Measurements from ENCODE around the gene STK36.

The STK36 gene

DNA sequence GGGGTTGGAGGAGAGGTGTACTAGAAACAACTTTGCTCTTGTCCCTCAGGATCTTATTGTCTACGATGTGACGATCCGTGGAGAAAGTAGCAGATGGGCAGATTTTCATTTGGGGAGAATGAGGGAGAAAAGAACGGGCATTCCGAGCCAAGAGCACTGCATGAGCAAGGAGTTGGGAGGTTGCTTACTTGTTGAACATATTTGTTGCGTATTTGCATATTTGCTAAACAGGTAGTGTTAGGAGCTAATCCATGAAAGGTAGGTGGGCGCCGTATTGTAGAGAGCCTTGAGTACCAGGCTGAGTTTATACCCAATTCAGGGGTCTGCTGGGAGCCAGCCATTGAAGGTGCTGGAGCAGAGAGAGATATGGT, 11.9 kb upstream of the STK36 start:
- POLR2A ChIA-PET = interaction anchor here (0.6 to 1.4 kb wide), 3 partner anchors 8 to 251 kb away, joined by 3 to 7 read pairs (median 4); partner anchors contain the start of genes RNF25 and STK36
- TF ChIP-seq, protein P1, sequence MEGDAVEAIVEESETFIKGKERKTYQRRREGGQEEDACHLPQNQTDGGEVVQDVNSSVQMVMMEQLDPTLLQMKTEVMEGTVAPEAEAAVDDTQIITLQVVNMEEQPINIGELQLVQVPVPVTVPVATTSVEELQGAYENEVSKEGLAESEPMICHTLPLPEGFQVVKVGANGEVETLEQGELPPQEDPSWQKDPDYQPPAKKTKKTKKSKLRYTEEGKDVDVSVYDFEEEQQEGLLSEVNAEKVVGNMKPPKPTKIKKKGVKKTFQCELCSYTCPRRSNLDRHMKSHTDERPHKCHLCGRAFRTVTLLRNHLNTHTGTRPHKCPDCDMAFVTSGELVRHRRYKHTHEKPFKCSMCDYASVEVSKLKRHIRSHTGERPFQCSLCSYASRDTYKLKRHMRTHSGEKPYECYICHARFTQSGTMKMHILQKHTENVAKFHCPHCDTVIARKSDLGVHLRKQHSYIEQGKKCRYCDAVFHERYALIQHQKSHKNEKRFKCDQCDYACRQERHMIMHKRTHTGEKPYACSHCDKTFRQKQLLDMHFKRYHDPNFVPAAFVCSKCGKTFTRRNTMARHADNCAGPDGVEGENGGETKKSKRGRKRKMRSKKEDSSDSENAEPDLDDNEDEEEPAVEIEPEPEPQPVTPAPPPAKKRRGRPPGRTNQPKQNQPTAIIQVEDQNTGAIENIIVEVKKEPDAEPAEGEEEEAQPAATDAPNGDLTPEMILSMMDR (IDR thresholded peaks at IDR 0.05; ENCODE audit: control extremely low read depth, extremely low read depth, low read depth, missing control alignments) = no peak
- DNase-seq (ENCODE audit: extremely low spot score) = no peak
- CTCF ChIA-PET = interaction anchor here (0.6 to 5.8 kb wide), 15 partner anchors 11 to 635 kb away, joined by 3 to 70 read pairs (median 5); partner anchors contain the start of genes RNF25, STK36 and TTLL4

DNA sequence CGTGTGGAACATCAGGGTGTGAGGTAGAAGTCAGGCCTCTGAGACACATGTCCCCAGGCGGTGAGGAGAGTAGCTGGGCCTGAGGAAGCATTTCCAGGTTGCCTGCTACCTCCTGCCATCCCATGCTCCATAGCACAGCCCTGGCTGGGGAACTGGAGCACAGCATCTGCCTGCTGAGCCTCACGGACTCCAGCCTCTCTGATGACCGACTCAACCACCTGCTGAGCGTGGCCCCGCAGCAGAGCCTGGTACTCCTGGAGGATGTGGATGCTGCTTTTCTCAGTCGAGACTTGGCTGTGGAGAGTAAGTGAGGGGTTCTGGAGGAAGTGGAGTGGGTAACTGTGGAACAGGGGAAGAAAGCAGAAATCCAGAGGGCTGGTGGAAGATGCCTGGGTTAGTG, 9.5 kb upstream of the STK36 start:
- POLR2A ChIA-PET = no interaction called here
- TF ChIP-seq, protein P1 (IDR thresholded peaks at IDR 0.05; ENCODE audit: control extremely low read depth, extremely low read depth, low read depth, missing control alignments) = no peak
- DNase-seq (ENCODE audit: extremely low spot score) = no peak
- CTCF ChIA-PET = interaction anchor here (5.6 to 5.8 kb wide), 2 partner anchors 8 to 14 kb away, joined by 69 to 70 read pairs; partner anchors contain the start of genes RNF25 and STK36

DNA sequence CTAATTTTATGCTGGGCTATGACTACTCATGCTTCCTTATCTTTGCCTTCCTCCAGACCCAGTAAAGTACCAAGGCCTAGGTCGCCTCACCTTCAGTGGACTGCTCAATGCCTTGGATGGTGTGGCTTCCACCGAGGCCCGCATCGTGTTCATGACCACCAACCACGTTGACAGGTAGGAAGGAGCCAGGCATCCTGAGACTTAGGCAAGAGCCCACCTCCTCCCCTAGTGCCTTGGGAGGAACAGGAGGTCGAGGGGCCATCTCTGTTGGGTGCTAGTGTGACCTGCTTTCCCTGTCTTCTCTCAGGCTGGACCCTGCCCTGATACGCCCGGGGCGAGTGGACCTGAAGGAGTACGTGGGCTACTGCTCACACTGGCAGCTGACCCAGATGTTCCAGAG, 9.1 kb upstream of the STK36 start:
- POLR2A ChIA-PET = no interaction called here
- CTCF ChIA-PET = interaction anchor here (1.0 to 2.2 kb wide), 2 partner anchors 17 to 185 kb away, joined by 5 to 9 read pairs; no protein-coding TSS in a partner anchor
- TF ChIP-seq, protein P1 (IDR thresholded peaks at IDR 0.05; ENCODE audit: control extremely low read depth, extremely low read depth, low read depth, missing control alignments) = no peak
- DNase-seq (ENCODE audit: extremely low spot score) = no peak

DNA sequence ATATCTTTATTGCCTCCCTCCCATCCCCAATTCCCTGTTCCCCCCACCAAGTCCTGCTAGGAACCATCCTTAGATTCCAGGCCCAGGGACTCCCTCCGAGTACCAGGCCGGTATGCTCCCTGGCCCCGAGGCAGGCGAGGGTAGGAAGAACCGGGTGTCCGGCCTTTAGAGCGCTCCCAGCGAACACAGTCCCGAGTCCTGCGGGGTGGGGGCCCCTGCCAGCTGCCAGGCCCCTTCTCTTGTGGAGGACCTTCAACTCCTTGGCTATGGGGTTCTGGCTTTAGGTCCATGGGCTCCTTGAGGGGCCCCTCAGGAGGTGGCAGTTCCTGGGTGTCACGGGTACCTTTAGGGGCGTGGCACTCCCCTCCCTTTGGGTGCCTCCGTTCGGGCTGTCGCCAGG, 8.0 kb upstream of the STK36 start:
- ChIA-PET CTCF (interaction anchor here (2.2 kb wide), 1 partner anchor 184 kb away, joined by 9 read pairs; no protein-coding TSS in a partner anchor), POLR2A (no interaction called here)
- DNase-seq (ENCODE audit: extremely low spot score) = no peak
- TF ChIP-seq, protein P1 (IDR thresholded peaks at IDR 0.05; ENCODE audit: control extremely low read depth, extremely low read depth, low read depth, missing control alignments) = no peak

DNA sequence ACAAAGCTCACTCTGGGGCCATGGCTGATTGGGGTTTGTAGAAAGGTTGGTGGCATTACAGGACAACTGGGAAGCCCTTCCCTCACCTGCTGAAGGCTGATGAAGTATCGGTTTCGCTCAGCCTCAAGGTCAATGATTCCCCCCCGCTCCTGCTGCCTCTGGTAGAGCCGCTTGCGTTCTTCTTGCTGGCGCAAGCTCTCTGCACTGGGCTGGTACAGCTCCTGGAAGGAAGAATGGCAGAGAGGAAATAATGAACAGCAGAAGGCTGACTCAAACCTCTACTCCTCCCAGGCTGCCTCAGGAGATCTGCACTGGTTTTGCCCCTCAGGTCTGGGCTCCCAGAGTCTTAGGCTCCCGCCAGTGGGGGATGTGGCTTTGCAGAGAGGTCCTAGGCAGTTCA, 7.2 kb upstream of the STK36 start:
- TF ChIP-seq, protein P1 (IDR thresholded peaks at IDR 0.05; ENCODE audit: control extremely low read depth, extremely low read depth, low read depth, missing control alignments) = no peak
- DNase-seq (ENCODE audit: extremely low spot score) = no peak
- ChIA-PET POLR2A (no interaction called here), CTCF (interaction anchor here (2.2 kb wide), 1 partner anchor 183 kb away, joined by 9 read pairs; no protein-coding TSS in a partner anchor)

DNA sequence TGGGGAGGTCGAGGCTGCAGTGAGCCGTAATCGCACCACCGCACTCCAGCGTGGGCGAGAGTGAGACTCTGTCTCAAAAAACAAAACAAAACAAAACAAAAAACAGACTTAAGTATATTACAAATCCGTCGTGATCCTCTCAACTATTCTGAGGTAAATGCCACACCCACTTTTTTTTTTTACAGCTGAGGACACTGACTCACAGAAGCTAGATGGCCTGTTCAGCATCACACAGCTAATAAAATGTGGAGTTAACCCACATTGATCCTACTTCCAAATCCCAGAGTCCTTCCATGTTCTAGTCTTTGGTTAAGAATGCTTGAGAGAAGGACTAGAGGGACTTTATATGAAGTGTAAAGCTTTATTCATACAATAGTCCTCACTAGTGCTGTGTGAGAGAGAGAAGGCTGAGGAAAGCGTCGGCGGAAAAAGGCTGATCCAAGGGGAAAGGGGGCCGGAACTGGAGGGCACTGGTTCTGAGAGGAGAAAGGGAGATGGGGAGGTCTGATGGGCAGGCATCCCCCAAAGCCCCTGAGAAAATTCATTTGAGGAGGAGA, 711 bp upstream of the STK36 start:
- TF ChIP-seq, protein P1 (IDR thresholded peaks at IDR 0.05; ENCODE audit: control extremely low read depth, extremely low read depth, low read depth, missing control alignments) = no peak
- ChIA-PET CTCF (interaction anchor here (0.6 to 7.6 kb wide), 8 partner anchors 12 to 177 kb away, joined by 3 to 69 read pairs (median 6); partner anchors contain the start of genes BCS1L, TTLL4 and ZNF142), POLR2A (no interaction called here)
- DNase-seq (ENCODE audit: extremely low spot score) = no peak

Measured in GM10248 (cell line).